GM19397 (cell line): Measurements from ENCODE around the gene DMPK.
"Not testable (repeated sequence)": the region's sequence is repeated elsewhere in the genome, so short reads cannot be mapped to it uniquely, and the experiment has no call there.

Experiments
- ATAC-seq: cut with Tn5 transposase; IDR thresholded peaks from one replicate; pipeline ENCODE4 v1.9.1; 2021; ENCODE audit warnings: mild to moderate bottlenecking, moderate library complexity; ENCODE audit not compliant: unreplicated experiment

The DMPK gene

DNA sequence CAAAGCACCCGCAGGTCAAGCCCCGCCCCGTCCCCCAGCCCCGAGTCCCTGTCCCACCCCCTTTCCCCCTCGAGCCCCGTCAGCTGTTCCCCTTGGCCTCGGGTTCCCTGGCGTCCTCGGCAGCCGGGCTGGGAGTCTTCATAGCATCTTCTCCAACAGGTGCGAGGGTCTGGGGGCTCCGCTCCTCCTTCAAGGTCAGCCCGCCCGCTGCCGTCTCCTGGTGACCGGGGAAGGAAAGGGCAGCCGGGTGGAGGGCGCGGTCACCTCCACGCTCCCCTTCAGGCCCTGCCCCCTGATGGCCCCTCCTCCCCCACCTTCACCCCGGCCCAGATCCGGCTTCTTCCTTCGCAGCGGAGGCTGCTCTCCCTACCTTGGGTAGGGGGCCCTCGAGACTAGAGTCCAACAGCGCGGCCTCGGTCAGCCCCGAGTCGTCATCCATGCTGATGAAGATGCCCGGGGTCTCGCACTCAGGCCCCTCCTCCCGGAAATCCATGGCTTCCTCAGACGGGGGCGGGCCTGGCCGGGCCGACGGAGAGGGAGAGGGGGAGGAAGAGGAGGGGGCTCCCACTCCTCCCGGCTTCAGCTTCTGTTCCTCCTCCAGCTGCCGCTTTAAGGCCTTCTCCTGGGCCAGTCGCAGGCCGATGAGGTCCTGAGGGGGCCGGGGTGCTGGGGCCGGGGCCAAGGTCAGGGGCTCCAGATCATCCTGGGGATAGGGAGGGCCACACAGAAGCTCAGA, 33.4 kb upstream of the DMPK start:
- no peak for ATAC-seq

DNA sequence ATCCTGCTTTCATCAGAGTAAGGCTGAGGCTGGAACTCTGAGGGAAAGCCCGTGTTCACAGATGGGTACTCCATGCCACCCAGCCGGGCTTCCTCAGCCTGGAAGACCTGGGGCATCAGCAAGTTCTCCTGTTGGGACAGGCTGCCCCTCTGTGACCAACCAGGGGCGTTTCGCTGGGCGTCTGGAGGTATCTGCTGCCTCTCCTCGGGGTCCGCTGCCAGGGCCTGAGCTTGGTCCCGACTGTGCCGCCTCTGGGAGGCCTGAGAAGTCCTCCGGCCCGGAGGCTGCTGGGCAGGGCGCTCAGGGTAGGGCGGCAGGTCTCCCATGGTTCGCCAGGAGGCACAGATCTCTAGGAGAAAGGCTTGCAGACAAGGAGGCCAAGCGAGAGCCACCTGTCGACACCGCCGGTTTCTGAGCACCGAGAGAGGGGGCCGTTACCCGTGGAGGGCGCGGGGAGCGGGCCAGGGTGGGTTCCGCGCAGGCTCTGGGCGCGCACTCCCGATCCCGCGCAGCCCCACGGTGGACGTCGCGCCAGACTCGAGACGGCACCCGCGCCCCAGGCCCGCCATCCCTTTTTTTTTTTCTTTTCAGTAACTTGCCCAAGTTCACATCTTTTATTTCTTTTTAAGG, 32.7 kb upstream of the DMPK start, which contains the start of gene RSPH6A:
Gene RSPH6A (minus strand): TSS at position 458 of the 630 bp plus-strand sequence. CDS start 132 bp downstream, at position 326.
- no peak for ATAC-seq

DNA sequence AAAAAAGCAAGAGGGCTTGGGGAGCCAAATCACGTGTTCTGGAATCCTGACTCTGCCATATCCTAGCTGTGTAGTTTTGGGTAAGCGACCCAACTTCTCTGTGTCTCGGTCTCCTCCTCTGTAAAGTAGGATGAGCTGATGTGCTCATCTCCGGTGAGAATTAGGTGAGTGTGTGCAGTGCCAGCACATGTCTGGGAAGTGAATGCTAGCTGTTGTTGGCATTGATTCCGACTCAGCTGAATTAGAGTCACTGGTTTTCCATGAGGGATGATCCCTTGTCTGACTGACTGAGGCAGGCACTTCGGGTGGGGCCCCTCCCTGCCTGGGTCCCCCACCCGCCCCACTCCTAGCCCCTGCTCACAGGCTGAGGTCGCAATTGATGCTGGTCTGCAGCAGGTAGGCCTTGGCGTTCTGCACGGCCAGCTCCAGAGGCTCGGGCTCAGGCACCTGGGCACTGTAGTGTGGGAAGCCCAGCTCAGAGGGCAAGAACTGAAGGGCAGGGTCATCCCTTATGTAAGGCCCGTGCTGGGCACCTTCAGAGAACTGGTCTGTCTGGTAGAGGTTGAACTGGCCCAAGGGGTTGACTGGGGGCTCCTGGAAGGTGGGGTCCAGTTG, 32.0 kb upstream of the DMPK start:
- ATAC-seq: no peak

DNA sequence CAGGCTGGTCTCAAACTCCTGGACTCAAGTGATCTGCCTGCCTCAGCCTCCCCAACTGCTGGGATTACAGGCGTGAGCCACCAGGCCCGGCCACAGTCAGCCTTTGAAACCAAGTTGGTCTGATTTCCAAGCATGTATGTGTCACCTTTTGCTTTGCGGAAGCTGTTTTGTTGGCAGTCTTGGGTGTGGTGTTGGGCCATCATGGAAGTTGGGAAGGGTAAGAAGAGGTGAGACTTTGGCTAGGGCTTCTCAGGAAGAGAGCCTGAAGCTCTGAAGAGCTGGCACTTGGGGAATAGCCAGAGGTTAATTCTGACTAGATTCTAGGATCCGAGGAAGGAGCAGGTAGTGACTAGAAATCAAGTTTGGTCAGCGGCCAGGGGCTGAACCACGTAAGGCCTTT, 30.0 kb upstream of the DMPK start:
- ATAC-seq: no peak

DNA sequence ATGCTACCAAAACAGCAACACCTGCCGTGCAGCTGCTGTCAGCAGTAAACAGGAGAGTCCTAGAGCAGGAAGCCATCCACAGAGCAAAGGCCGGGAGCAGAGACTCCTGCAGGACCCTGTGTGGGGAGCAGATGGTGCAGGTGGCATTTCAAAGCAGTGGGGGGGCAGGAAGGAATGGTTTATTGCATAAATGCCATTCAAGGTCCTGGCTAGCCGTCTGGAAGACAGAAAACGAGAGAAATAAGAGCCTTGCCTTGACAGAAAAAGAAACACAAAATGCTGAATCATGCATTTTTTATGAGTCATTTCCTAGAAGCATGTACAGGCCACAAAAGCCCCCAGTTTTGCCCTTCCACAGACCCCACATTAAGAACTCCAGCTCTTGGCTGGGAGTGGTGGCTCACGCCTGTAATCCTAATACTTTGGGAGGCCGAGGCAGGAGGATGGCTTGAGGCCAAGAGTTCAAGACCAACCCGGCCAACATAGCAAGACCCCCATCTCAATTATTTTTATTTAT, 27.4 kb upstream of the DMPK start:
- ATAC-seq: no peak

DNA sequence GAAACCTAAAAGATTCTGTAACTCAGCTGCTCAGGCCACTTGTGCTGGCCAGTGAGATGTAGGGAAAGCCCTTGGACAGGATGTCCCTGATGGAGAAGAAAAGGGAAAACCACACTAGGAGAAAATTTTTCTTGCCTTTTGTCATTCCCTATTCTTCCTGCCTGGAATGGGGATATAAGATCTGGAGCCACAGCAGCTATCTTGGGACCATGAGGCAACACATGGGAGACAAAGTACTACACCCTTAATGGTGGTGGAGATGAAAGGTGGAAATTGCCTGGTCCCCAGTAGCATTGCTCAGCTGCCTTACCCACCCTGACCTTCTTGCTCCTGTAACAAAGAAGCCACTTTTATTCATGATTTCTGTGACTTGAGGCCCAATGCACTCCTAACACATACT, 23.4 kb upstream of the DMPK start:
- no peak for ATAC-seq

DNA sequence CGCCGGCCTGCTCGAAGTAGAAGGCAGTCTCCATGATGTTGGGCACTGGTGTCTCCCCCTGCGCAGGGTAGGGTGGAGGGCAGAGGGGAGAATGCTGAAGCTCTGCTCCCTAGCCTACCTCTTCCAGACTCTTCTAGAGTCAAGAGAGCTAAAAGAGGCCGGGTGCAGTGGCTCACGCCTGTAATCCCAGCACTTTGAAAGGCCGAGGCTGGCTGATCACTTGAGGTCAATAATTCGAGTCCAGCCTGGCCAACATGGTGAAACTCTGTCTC, 22.6 kb upstream of the DMPK start:
- no peak for ATAC-seq

DNA sequence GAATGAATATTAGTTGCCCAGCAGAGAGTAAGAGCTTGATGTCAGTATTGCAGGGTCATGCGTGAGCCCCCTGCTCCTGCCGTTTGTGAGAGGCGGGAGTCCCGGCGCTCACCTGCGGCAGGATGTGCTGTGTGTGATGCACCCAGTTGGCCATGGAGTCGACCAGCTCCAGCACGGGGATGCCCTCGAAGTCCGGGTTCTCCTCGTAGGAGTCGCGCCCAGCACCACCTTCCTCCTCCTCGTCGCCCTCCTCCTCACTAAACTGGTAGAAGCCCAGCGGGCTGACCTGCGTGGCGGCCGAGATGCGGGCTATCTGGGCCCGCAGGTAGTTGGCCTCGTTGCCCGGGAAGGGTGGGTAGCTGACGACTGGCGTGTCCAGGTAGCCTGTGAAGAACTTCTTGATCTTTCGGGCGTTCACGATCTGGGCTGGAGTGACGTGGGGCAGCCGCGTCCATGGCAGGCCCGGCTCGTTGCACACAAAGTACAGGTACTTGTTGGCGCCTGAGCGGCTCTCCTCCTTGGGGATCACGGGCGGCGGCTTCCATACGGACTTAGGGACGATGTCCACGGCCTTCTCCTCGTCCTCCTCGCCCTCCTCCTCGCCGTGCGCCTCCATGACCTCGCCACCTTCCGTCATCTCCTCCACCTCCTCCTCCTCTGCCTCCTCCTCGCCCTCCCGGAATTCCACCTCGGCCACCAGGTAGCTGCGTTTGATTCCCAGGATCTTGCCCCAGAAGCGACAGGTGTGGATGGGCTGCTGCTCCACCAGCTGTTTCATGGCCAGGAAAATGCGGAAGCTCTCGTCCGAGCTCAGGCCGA, 22.1 kb upstream of the DMPK start:
- ATAC-seq: no peak

DNA sequence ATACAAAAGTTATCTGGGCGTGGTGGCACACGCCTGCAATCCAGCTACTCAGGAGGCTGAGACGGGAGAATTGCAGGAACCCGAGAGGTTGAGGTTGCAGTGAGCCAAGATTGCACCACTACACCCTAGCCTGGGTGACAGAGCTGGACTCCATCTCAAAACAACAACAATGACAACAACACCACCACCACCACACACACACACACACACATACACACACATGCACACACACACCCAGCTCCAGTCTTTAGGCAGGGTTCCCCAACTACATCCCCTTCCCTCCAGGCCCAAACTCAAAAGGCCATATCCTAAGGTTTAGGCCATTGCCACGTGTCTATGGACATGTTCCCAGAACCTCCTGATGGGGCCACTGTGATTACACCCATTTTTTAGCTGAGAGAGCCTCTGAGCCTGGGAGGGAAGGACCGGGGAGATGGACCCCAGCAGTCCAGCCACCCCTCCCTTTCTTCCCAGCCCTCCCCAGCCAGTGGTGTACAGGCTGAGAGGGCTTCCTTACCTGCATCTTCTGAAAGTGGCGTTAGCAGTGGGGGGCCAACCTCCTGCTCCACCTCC, 19.4 kb upstream of the DMPK start:
- ATAC-seq: no peak

DNA sequence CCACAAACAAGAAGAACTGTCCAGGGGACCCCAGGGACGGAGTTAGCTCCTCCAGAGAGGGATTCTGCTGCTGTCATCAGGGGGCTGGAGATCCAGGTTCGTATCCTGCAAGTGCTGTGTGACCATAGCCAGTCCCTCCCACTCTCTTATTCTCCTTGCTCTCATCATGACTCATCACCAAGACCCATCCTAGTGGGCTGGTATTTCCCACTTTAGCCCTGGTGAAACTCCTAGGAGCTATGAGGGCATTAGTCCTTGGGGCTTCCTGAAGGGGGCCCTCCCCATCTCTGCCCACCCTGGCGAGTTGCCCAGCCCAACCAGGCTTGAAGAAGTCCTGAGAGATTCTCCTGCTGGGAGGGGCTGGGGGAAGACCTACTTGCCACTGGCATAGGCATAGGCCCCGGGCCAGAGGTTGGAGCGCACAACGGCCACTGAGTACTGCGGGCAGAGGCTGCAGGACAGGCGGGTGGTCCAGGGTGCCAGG, 17.8 kb upstream of the DMPK start:
- ATAC-seq: no peak

DNA sequence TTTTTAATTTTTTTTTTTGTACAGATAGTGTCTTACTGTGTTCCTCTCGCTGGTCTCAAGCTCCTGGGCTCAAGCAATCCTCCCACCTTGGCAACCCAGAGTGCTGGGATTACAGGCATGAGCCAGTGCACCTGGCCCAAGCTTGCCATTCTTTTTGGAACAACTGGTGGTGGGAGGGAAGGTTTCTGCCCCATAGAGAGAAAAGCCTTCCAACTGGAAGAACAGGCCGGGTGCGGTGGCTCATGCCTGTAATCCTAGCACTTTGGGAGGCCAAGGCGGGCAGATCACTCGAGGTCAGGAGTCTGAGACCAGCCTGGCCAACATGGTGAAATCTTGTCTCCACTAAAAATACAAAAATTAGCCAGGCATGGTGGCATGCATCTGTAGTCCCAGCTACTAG, 17.3 kb upstream of the DMPK start:
- ATAC-seq: not testable (repeated sequence)

DNA sequence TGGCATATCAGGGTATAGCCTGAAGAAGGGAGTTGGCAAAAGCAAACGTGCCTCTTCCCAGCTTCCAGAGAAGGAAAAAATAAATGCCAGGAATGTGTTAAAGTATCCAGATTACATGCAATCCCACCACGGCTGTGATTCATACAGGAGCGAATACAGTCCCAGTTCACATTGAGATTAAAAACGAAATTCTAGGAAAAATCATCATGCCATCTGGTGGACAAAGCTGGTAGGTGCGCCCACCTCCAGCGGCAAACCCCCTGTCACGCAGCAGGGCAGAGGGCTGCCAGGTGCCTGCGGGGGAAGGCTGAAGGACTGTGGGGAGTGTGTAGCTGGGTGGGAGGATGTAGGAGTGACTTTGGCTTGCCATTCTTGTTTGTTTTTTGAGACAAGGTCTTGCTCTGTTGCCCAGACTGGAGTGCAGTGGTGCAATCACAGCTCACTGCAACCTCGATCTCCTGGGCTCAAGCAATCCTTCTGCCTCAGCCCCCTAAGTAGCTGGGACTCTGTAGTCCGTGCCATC, 16.8 kb upstream of the DMPK start:
- no peak for ATAC-seq

DNA sequence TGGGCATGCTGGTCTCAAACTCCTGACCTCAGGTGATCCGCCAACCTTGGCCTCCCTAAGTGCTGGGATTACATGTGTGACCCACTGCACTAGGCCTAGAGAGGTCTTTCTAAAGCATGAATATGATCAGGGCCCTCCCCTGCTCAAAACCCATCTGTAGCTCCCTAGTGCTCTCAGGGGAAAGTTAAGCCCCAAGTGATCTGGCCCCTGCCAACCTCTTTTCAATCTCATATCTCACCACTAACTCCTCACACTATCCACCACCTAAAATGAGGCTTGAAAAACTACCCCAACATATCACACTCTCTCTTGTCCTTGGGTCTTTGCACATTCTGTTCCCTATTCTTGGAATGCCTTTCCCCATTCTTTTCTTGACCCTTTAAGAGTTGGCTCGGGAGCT, 12.3 kb upstream of the DMPK start:
- no peak for ATAC-seq

DNA sequence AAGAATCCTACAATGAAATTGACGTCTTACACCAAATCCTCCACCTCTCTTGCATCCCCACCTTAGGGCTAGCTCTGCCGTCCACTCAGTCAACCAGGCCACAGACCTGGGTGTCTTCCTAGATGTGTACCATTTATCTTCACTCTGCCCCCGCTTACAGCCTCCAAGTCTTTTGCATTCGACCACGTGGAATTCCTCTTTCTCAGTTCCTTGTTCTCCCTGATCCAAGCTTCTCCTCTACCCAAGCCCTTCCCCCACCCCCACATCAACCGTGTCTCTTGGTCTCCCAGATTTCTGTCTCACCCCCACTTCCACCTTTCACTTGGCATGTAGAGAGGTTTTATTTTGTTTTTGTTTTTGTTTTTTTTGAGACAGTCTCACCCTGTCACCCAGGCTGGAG, 11.6 kb upstream of the DMPK start:
- no peak for ATAC-seq

DNA sequence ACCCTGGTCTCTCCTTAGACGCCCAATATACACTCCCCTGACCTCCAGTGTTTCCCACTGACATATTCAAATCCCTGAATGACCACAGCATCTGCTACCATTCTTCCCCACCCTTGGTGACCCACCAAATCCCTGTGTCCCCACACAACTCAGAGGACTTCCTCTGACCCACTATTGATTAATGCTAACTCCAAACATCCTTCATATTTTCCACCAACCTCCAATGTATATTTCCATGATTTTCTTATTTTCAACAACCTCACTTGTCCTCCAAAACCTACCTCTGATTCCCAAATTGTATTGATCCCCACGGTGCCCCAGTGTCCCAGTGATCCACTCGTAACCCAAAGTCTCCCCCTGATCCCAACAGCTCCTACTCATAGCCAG, 10.9 kb upstream of the DMPK start:
- no peak for ATAC-seq

DNA sequence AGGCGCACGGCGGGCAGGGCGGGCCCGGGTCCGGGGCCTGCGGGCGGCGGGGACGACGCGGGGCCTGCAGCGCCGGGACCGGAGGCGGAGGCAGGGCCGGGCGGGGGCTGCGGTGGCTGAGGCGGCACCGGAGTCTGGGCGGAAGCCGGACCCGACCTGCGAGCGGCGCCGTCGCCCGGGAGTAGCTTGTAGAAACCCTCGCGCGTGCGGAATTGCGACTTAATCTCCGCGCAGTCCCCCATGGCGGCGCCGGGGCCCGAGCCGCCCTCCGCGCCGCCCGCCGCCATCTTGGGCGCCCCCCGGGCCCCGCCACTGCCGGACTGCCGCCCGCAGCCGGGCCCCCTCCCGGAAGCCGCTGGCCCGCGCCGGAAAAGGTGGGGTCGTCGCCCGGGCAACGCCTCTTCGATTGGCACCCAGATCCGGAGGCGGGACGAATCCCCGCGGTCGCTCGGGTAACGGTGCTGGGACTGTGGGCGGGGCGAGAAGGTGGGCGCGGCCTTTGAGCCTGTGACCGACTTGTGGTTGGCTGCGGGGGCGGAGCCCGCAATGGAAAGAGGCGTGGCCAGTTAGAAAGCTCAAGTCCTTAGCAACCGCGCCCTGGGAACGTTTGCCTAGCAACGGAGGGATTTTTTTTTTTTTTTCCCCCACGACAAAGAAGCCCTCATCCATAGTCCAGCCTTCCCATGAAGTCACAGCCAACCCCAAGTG, 10.3 kb upstream of the DMPK start, which contains the start of gene DMWD:
Gene DMWD (minus strand): TSS at position 376 of the 708 bp plus-strand sequence. CDS start 89 bp downstream, at position 287.
- ATAC-seq: peak; percentile 91

DNA sequence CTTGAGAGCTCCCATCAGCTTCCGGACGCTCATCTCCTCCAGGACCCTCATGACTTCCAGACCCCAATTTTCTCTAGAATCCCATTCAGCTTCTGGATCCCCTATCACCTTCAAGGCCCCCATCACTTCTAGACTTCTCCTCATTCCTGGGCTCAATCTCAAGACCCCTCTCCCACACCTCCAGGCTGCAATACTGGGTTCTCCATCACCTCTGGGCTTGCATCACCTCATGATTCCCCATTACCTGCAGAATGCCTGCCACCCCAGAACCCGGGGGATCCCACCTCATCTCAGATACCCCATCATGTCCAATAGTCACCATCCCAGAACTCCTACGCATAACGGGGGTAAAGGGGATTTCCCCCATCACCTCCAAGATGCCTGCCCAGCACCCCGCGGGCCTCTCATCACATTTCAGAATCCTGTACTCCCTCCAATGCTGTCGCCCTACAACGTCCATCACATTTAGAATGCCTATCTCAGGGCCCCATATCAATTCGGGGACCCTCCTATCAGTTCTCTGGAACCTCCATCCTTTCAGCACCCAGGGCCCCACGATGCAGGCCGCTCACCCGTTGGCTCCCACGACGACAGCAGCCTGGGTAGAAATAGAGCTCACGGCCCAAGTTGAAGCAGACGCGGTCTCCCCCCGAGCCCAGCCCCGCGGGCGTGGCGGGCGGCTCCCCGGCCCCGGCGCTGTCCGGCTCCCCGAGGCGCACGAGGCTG, 9.6 kb upstream of the DMPK start:
- no peak for ATAC-seq

DNA sequence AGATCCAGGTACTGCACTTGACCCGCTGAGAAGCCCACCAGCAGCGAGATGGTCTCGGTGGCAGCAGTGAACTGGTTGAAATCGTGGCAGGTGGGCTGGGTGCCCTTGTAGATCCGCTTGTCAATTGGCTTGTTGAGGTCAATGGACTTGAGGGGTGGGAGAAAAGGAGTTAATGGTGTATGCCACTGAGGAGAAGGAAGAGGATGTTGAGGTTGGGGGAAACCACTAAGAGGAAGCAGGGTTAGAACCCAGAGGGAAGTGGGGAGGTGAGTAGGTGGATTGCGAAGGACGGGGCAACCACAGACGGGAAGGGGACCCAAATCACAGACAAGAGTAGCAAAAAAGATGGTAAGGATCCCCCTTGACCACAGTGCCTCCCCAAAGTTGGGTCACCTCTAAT, 8.7 kb upstream of the DMPK start:
- ATAC-seq: no peak

DNA sequence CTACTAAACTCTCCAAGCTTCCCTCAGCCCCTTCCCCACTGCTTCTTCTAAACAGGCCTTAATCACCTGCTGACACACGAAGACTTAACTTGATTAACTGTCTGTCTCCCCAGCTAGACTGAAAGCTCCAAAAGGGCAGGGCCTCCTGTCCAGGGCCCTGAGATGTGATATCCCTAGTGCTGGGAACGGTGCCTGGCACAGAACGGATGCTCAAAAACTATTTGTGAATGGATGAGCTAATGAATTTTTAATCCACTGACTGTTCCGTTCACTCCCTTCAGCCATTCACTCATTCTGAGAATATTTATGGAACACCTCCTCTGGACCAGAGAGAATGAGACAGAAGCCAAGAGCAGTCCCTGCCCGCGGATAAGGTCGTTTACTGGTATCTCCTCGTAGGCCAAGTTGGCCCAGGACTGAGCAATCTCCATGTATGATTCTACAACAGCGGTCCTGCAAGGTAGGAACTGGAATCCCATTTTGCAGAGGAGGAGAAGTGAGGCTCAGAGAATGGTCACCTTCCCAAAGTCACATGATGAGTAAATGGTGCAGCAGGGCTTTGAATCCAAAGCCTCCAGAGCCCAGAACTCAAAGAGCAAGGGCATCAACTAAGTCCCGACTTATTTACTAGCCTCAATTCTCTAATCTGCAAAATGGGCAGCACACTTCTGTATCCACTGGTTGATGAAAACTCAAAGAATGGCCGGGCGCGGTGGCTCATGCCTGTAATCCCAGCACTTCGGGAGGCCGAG, 6.9 kb upstream of the DMPK start:
- no peak for ATAC-seq
